ENCODE data around the gene JAK1. TPM values are rescaled to one million over a fixed set of nuclear protein-coding genes. Genes with fewer than 3 reads are reported as not detected.
"Not testable (repeated sequence)": the region's sequence is repeated elsewhere in the genome, so short reads cannot be mapped to it uniquely, and the experiment has no call there.

Gene JAK1
- total RNA-seq, 2 experiments from 2014 or later = 204 to 205 TPM

- Mint-ChIP-seq H3K27me3 (no peaks in the 10 kb centered on the region), H3K4me1 (peaks cover 19% of the 10 kb centered on the region), H3K36me3 (ENCODE audit: low read depth) (peaks cover 21% of the 10 kb centered on the region), H3K9me3 (peaks cover 2% of the 10 kb centered on the region), H3K4me3 (no peak overlapping the region), H3K27ac (no peak overlapping the region)
- ChIA-PET POLR2A (no interaction called here), CTCF (no interaction called here)
- DNase-seq = no peak
Measured at GRCh38 chr1:64938991-64939390, 27.4 kb downstream of the JAK1 start.

GRCh38 chr1:64936956-64937355, 29.4 kb downstream of the JAK1 start:
- ChIA-PET CTCF (interaction anchor here (0.7 kb wide), 1 partner anchor 17 kb away, joined by 3 read pairs; no protein-coding TSS in a partner anchor), POLR2A (interaction anchor here (1.2 kb wide), 1 partner anchor 29 kb away, joined by 3 read pairs; no protein-coding TSS in a partner anchor)
- Mint-ChIP-seq H3K4me1 (peaks cover 25% of the 10 kb centered on the region), H3K9me3 (peaks cover 2% of the 10 kb centered on the region), H3K4me3 (no peak overlapping the region), H3K27me3 (no peaks in the 10 kb centered on the region), H3K27ac (no peak overlapping the region), H3K36me3 (ENCODE audit: low read depth) (peaks cover 25% of the 10 kb centered on the region)
- DNase-seq = no peak

- H3K4me1 Mint-ChIP-seq = peaks cover 20% of the 10 kb centered on the region
Measured at GRCh38 chr1:64935551-64936155, 30.7 kb downstream of the JAK1 start.

GRCh38 chr1:64934878-64935275, 31.5 kb downstream of the JAK1 start:
- peaks cover 5% of the 10 kb centered on the region for H3K9me3 Mint-ChIP-seq
- no peak for DNase-seq
- peaks cover 22% of the 10 kb centered on the region for H3K4me1 Mint-ChIP-seq
- no peak overlapping the region for H3K27ac Mint-ChIP-seq
- H3K36me3 Mint-ChIP-seq (ENCODE audit: low read depth) = peaks cover 40% of the 10 kb centered on the region
- ChIA-PET POLR2A (no interaction called here), CTCF (no interaction called here)
- H3K4me3 Mint-ChIP-seq = no peak overlapping the region
- no peaks in the 10 kb centered on the region for H3K27me3 Mint-ChIP-seq

More at GRCh38 chr1:64935551-64936155, 30.7 kb downstream of the JAK1 start:
- ChIA-PET POLR2A (no interaction called here), CTCF (no interaction called here)
- no peak overlapping the region for H3K27ac Mint-ChIP-seq
- no peak overlapping the region for H3K4me3 Mint-ChIP-seq
- DNase-seq = no peak
- H3K27me3 Mint-ChIP-seq = no peaks in the 10 kb centered on the region
- H3K9me3 Mint-ChIP-seq = peaks cover 5% of the 10 kb centered on the region
- H3K36me3 Mint-ChIP-seq (ENCODE audit: low read depth) = peaks cover 35% of the 10 kb centered on the region

GRCh38 chr1:64934115-64934877, 32.1 kb downstream of the JAK1 start:
- ChIA-PET POLR2A (no interaction called here), CTCF (no interaction called here)
- Mint-ChIP-seq H3K4me3 (no peak overlapping the region), H3K4me1 (peaks cover 25% of the 10 kb centered on the region), H3K27ac (no peak overlapping the region), H3K27me3 (no peaks in the 10 kb centered on the region), H3K9me3 (peaks cover 5% of the 10 kb centered on the region), H3K36me3 (ENCODE audit: low read depth) (peaks cover 42% of the 10 kb centered on the region)
- DNase-seq = no peak

- Mint-ChIP-seq H3K9me3 (peaks cover 4% of the 10 kb centered on the region), H3K27me3 (no peaks in the 10 kb centered on the region), H3K4me1 (peaks cover 31% of the 10 kb centered on the region), H3K27ac (no peak overlapping the region), H3K4me3 (no peak overlapping the region), H3K36me3 (ENCODE audit: low read depth) (peaks cover 38% of the 10 kb centered on the region)
- ChIA-PET CTCF (no interaction called here), POLR2A (no interaction called here)
- no peak for DNase-seq
Measured at GRCh38 chr1:64933296-64934070, 32.9 kb downstream of the JAK1 start.

- DNase-seq = no peak
- H3K4me1 Mint-ChIP-seq = peaks cover 35% of the 10 kb centered on the region
- H3K36me3 Mint-ChIP-seq (ENCODE audit: low read depth) = peaks cover 34% of the 10 kb centered on the region
- CTCF ChIA-PET = no interaction called here
- H3K27ac Mint-ChIP-seq = no peak overlapping the region
- no peak overlapping the region for H3K4me3 Mint-ChIP-seq
- no peaks in the 10 kb centered on the region for H3K27me3 Mint-ChIP-seq
- H3K9me3 Mint-ChIP-seq = peaks cover 3% of the 10 kb centered on the region
- POLR2A ChIA-PET = no interaction called here
Measured at GRCh38 chr1:64932962-64933295, 33.4 kb downstream of the JAK1 start.

- Mint-ChIP-seq H3K4me1 (peaks cover 53% of the 10 kb centered on the region), H3K36me3 (ENCODE audit: low read depth) (peaks cover 44% of the 10 kb centered on the region)
- DNase-seq, POLR2A ChIA-PET, H3K4me3 Mint-ChIP-seq, H3K27ac Mint-ChIP-seq, H3K27me3 Mint-ChIP-seq, CTCF ChIA-PET, H3K9me3 Mint-ChIP-seq: not testable (repeated sequence)
Measured at GRCh38 chr1:64930640-64931039, 35.7 kb downstream of the JAK1 start.

- peaks cover 3% of the 10 kb centered on the region for H3K9me3 Mint-ChIP-seq
- DNase-seq = no peak
- peaks cover 44% of the 10 kb centered on the region for H3K36me3 Mint-ChIP-seq (ENCODE audit: low read depth)
- peaks cover 60% of the 10 kb centered on the region for H3K4me1 Mint-ChIP-seq
- ChIA-PET CTCF (no interaction called here), POLR2A (no interaction called here)
- no peak overlapping the region for H3K4me3 Mint-ChIP-seq
- no peaks in the 10 kb centered on the region for H3K27me3 Mint-ChIP-seq
- no peak overlapping the region for H3K27ac Mint-ChIP-seq
Measured at GRCh38 chr1:64929221-64929620, 37.1 kb downstream of the JAK1 start.

GRCh38 chr1:64928325-64928724, 38.0 kb downstream of the JAK1 start:
- peaks cover 3% of the 10 kb centered on the region for H3K9me3 Mint-ChIP-seq
- POLR2A ChIA-PET = interaction anchor here (1.0 kb wide), 1 partner anchor 34 kb away, joined by 3 read pairs; no protein-coding TSS in a partner anchor
- H3K4me1 Mint-ChIP-seq = peaks cover 61% of the 10 kb centered on the region
- H3K27ac Mint-ChIP-seq = no peak overlapping the region
- no peak for DNase-seq
- H3K27me3 Mint-ChIP-seq = no peaks in the 10 kb centered on the region
- peaks cover 40% of the 10 kb centered on the region for H3K36me3 Mint-ChIP-seq (ENCODE audit: low read depth)
- H3K4me3 Mint-ChIP-seq = no peak overlapping the region
- CTCF ChIA-PET = no interaction called here

- ChIA-PET POLR2A (no interaction called here), CTCF (no interaction called here)
Measured at GRCh38 chr1:64925594-64925993, 40.8 kb downstream of the JAK1 start.

GRCh38 chr1:64923294-64923718, 43.0 kb downstream of the JAK1 start:
- H3K4me1 Mint-ChIP-seq = peaks cover 69% of the 10 kb centered on the region
- peaks cover 19% of the 10 kb centered on the region for H3K36me3 Mint-ChIP-seq (ENCODE audit: low read depth)
- H3K27ac Mint-ChIP-seq = peak overlapping the region; percentile 28
- H3K4me3 Mint-ChIP-seq = no peak overlapping the region
- no peaks in the 10 kb centered on the region for H3K27me3 Mint-ChIP-seq
- ChIA-PET POLR2A (interaction anchor here (0.7 to 2.4 kb wide), 7 partner anchors 25 to 98 kb away, joined by 3 to 14 read pairs (median 4); partner anchors contain the start of gene JAK1), CTCF (interaction anchor here (1.5 kb wide), 1 partner anchor 152 kb away, joined by 5 read pairs; no protein-coding TSS in a partner anchor)
- H3K9me3 Mint-ChIP-seq = no peaks in the 10 kb centered on the region
- peak; percentile 30 for DNase-seq

More at GRCh38 chr1:64925594-64925993, 40.8 kb downstream of the JAK1 start:
- no peak for DNase-seq
- Mint-ChIP-seq H3K9me3 (no peaks in the 10 kb centered on the region), H3K27ac (no peak overlapping the region), H3K36me3 (ENCODE audit: low read depth) (peaks cover 27% of the 10 kb centered on the region), H3K27me3 (no peaks in the 10 kb centered on the region), H3K4me3 (no peak overlapping the region), H3K4me1 (peaks cover 84% of the 10 kb centered on the region)

GRCh38 chr1:64922336-64922735, 44.0 kb downstream of the JAK1 start:
- Mint-ChIP-seq H3K36me3 (ENCODE audit: low read depth) (peaks cover 18% of the 10 kb centered on the region), H3K4me1 (peaks cover 71% of the 10 kb centered on the region), H3K27ac (no peak overlapping the region), H3K4me3 (no peak overlapping the region), H3K27me3 (no peaks in the 10 kb centered on the region), H3K9me3 (no peaks in the 10 kb centered on the region)
- ChIA-PET CTCF (interaction anchor here (1.5 kb wide), 1 partner anchor 153 kb away, joined by 5 read pairs; no protein-coding TSS in a partner anchor), POLR2A (interaction anchor here (1.2 to 2.4 kb wide), 5 partner anchors 17 to 97 kb away, joined by 3 to 14 read pairs (median 4); partner anchors contain the start of gene JAK1)
- no peak for DNase-seq
